PC-9 (cell line): Measurements from ENCODE around the gene TK1.

Experiments
- CTCF ChIP-seq: fragments of 200-600 bp; sonication (generic); conservative IDR thresholded peaks from 2 replicates; pipeline ENCODE4 v1.6.1; 2017; ENCODE audit warnings: mixed run types, antibody characterized with exemption, mild to moderate bottlenecking, moderate library complexity
- EZH2 ChIP-seq: fragments of 200-600 bp; sonication (generic); IDR thresholded peaks from 2 replicates; pipeline ENCODE4 v1.8.0; 2017; ENCODE audit warnings: antibody characterized with exemption, low read depth

GRCh38 chr17:78206298-78206697 is 19.4 kb upstream of the TK1 start:
- TF ChIP-seq CTCF (no peak), EZH2 (no peak)
